ACC112 (cell line): ENCODE data around the gene CCT3.

ENCODE experiments used
- H2AFZ ChIP-seq: fragments of 200-600 bp; sonication (generic); one replicate; pipeline ENCODE4 v1.6.0; 2017; ENCODE audit warnings: antibody characterized with exemption, low read length; ENCODE audit not compliant: unreplicated experiment
- H3K27ac ChIP-seq: fragments of 200-600 bp; sonication (generic); 2 replicates; pipeline ENCODE4 v1.5.1; 2014; ENCODE audit warnings: low read depth, mild to moderate bottlenecking, antibody characterized with exemption, low read length, moderate library complexity
- H3K27me3 ChIP-seq: fragments of 200-600 bp; sonication (generic); 2 replicates; pipeline ENCODE4 v1.6.1; 2014; ENCODE audit warnings: mild to moderate bottlenecking, antibody characterized with exemption, low read length, moderate library complexity, mixed read lengths; ENCODE audit not compliant: insufficient read depth
- H3K36me3 ChIP-seq: fragments of 200-600 bp; sonication (generic); 2 replicates; pipeline ENCODE4 v1.6.1; 2016; ENCODE audit warnings: mild to moderate bottlenecking, antibody characterized with exemption, low read length, moderate library complexity, mixed read lengths; ENCODE audit not compliant: insufficient read depth
- H3K4me1 ChIP-seq: fragments of 200-600 bp; sonication (generic); one replicate; pipeline ENCODE4 v1.6.1; 2016; ENCODE audit warnings: low read length, mixed read lengths; ENCODE audit not compliant: insufficient read depth, unreplicated experiment, control insufficient read depth
- H3K4me3 ChIP-seq: fragments of 200-600 bp; sonication (generic); 2 replicates; pipeline ENCODE4 v1.5.1; 2014; ENCODE audit warnings: mild to moderate bottlenecking, low read depth, low read length
- H3K79me2 ChIP-seq: fragments of 200-600 bp; sonication (generic); one replicate; pipeline ENCODE4 v1.6.0; 2016; ENCODE audit warnings: low read length; ENCODE audit not compliant: control insufficient read depth, unreplicated experiment, insufficient read depth

Gene CCT3

GRCh38 chr1:156368889-156369684 lies 31.0 kb upstream of the CCT3 start, which contains the start of gene RHBG:
RHBG (plus strand) TSS chr1:156369211; CDS start chr1:156369250, 39 bp downstream.
- Histone ChIP-seq H3K4me3 (peak within 1 kb of the TSS; percentile 76), H3K79me2 (no peaks in the 10 kb centered on the region), H2AFZ (peak within 1 kb of the TSS; percentile 43), H3K4me1 (peaks cover 14% of the 10 kb centered on the region), H3K27ac (no peak within 1 kb of the TSS), H3K36me3 (no peaks in the 10 kb centered on the region), H3K27me3 (peaks cover 24% of the 10 kb centered on the region)

DNA sequence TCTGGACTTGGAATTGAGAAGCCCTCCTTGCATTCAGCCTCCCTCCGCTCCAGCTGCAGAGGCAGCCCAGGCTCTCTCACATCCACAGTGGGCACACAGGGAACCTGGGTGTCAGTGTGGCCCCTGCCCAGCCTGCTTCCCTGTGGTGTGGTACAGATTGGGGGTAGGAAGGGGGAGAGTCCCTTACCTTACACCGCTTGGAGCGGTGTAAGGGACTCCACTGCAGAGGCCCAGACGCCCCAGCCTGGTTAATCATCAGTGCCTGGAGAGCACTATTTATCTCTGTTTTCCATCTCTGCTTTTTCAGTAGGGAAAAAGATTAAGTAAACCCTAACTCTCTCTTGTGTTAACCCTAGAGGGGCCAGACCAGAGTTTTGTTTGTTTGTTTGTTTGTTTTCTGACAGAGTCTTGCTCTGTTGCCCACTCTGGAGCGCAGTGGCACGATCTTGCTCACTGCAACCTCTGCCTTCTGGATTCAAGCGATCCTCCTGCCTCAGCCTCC lies 30.1 kb upstream of the CCT3 start:
- Histone ChIP-seq H3K27me3 (peaks cover 28% of the 10 kb centered on the region), H3K4me1 (peaks cover 14% of the 10 kb centered on the region), H3K36me3 (no peaks in the 10 kb centered on the region), H3K27ac (no peak overlapping the region), H3K4me3 (no peak overlapping the region), H3K79me2 (no peaks in the 10 kb centered on the region), H2AFZ (no peak overlapping the region)

- no peak overlapping the region for H2AFZ ChIP-seq
- H3K79me2 ChIP-seq: no peaks in the 10 kb centered on the region
- H3K27ac ChIP-seq: no peak overlapping the region
- peaks cover 14% of the 10 kb centered on the region for H3K4me1 ChIP-seq
- H3K27me3 ChIP-seq: peaks cover 28% of the 10 kb centered on the region
- no peak overlapping the region for H3K4me3 ChIP-seq
- H3K36me3 ChIP-seq: no peaks in the 10 kb centered on the region
These were observed 29.5 kb upstream of the CCT3 start for GRCh38 chr1:156367383-156368156.

GRCh38 chr1:156366378-156367166 lies 28.5 kb upstream of the CCT3 start:
- H3K79me2 ChIP-seq: no peaks in the 10 kb centered on the region
- no peak overlapping the region for H3K27ac ChIP-seq
- no peaks in the 10 kb centered on the region for H3K36me3 ChIP-seq
- H2AFZ ChIP-seq: no peak overlapping the region
- peaks cover 28% of the 10 kb centered on the region for H3K27me3 ChIP-seq
- H3K4me1 ChIP-seq: peaks cover 4% of the 10 kb centered on the region
- H3K4me3 ChIP-seq: no peak overlapping the region

DNA sequence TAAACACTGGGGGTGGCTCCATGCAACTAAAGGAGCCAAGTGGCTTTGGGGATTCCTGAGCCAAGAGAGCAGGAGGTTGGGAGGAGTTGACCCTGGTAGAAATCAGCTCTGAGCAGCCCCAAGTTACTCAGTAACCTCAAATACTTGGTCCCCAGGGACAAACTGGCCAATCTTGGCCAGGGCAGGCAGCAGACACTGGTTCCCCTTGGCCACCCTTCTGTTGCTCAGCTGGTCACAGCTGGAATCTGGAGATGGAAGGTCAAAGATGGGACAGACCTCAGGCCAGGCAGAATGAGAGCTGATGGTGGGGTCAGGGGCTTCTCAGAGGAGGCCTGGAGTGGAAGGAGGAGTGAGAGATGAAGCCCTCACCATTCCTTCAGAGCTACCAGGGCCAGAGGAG lies 27.7 kb upstream of the CCT3 start:
- H3K27me3 ChIP-seq: peaks cover 28% of the 10 kb centered on the region
- no peak overlapping the region for H2AFZ ChIP-seq
- H3K27ac ChIP-seq: no peak overlapping the region
- no peaks in the 10 kb centered on the region for H3K36me3 ChIP-seq
- H3K4me3 ChIP-seq: no peak overlapping the region
- H3K4me1 ChIP-seq: no peaks in the 10 kb centered on the region
- no peaks in the 10 kb centered on the region for H3K79me2 ChIP-seq

DNA sequence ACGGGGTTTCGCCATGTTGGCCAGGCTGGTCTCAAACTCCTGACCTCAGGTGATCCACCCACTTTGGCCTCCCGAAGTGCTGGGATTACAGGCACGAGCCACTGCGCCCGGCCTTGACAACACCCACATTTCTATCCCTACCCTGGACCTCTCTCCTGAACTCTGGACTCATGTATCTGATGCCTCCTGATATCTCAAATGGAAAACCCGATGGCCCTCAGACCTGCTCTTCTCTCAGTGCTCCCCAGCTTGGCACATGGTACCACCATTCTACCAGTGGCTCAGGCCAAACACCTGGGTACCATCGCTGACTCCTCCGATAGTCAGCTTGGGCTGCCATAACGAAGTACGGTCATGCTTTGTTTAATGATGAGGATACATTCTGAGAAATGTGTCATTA lies 22.4 kb upstream of the CCT3 start:
- Histone ChIP-seq H3K27me3 (peaks cover 23% of the 10 kb centered on the region), H2AFZ (no peak overlapping the region), H3K4me1 (no peaks in the 10 kb centered on the region), H3K27ac (no peak overlapping the region), H3K79me2 (no peaks in the 10 kb centered on the region), H3K4me3 (no peak overlapping the region), H3K36me3 (no peaks in the 10 kb centered on the region)

- H3K4me1 ChIP-seq: no peaks in the 10 kb centered on the region
- no peaks in the 10 kb centered on the region for H3K36me3 ChIP-seq
- H2AFZ ChIP-seq: no peak overlapping the region
- H3K27me3 ChIP-seq: peaks cover 23% of the 10 kb centered on the region
- no peaks in the 10 kb centered on the region for H3K79me2 ChIP-seq
- no peak overlapping the region for H3K4me3 ChIP-seq
- H3K27ac ChIP-seq: no peak overlapping the region
These were observed 21.9 kb upstream of the CCT3 start for GRCh38 chr1:156359973-156360372.

GRCh38 chr1:156359249-156359648 lies 21.2 kb upstream of the CCT3 start:
- no peak overlapping the region for H3K27ac ChIP-seq
- no peak overlapping the region for H2AFZ ChIP-seq
- H3K36me3 ChIP-seq: no peaks in the 10 kb centered on the region
- no peaks in the 10 kb centered on the region for H3K4me1 ChIP-seq
- H3K4me3 ChIP-seq: no peak overlapping the region
- no peaks in the 10 kb centered on the region for H3K79me2 ChIP-seq
- peaks cover 15% of the 10 kb centered on the region for H3K27me3 ChIP-seq

- Histone ChIP-seq H3K27me3 (peaks cover 10% of the 10 kb centered on the region), H2AFZ (no peak overlapping the region), H3K4me3 (no peak overlapping the region), H3K36me3 (no peaks in the 10 kb centered on the region), H3K4me1 (no peaks in the 10 kb centered on the region), H3K27ac (no peak overlapping the region), H3K79me2 (no peaks in the 10 kb centered on the region)
These were observed 20.5 kb upstream of the CCT3 start for GRCh38 chr1:156358641-156359040.

DNA sequence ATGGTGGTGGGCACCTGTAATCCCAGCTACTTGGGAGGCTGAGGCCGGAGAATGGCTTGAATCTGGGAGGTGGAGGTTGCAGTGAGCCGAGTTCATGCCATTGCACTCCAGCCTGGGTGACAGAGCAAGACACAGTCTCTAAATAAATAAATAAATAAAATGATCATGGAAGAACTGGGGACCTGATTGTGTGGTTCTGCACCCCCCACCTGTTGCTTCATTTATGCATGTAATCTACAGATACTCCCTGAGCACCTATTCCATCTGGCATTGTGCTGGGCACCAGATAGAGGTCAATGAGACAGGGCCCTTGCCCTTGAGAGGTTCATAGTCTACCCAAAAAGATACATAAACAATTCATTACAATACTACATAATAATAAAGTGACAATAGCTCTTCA lies 19.9 kb upstream of the CCT3 start:
- Histone ChIP-seq H2AFZ (no peak overlapping the region), H3K79me2 (no peaks in the 10 kb centered on the region), H3K27me3 (peaks cover 10% of the 10 kb centered on the region), H3K4me1 (no peaks in the 10 kb centered on the region), H3K4me3 (no peak overlapping the region), H3K36me3 (no peaks in the 10 kb centered on the region), H3K27ac (no peak overlapping the region)
